GM19328 (cell line): ENCODE measurements around the gene MGMT.

Experiments
- ATAC-seq: cut with Tn5 transposase; IDR thresholded peaks from one replicate; pipeline ENCODE4 v1.9.1; 2021; ENCODE audit warnings: mild to moderate bottlenecking, moderate library complexity; ENCODE audit not compliant: unreplicated experiment

Gene MGMT

GRCh38 chr10:129679207-129679606 is 212.2 kb downstream of the MGMT start:
- no peak for ATAC-seq

- no peak for ATAC-seq
Measured at GRCh38 chr10:129680661-129681344, 213.8 kb downstream of the MGMT start.

- ATAC-seq: no peak
Measured at GRCh38 chr10:129681856-129682255, 214.8 kb downstream of the MGMT start.

- ATAC-seq: no peak
Measured at GRCh38 chr10:129683519-129683918, 216.5 kb downstream of the MGMT start.

GRCh38 chr10:129683920-129684319 is 216.9 kb downstream of the MGMT start:
- ATAC-seq: no peak

- no peak for ATAC-seq
Measured at GRCh38 chr10:129685271-129685670, 218.2 kb downstream of the MGMT start.

- ATAC-seq: no peak
Measured at GRCh38 chr10:129689671-129690071, 222.6 kb downstream of the MGMT start.

- no peak for ATAC-seq
Measured at GRCh38 chr10:129690248-129691070, 223.4 kb downstream of the MGMT start.

- ATAC-seq: no peak
Measured at GRCh38 chr10:129692695-129693094, 225.7 kb downstream of the MGMT start.

- ATAC-seq: no peak
Measured at GRCh38 chr10:129693382-129693781, 226.3 kb downstream of the MGMT start.

- ATAC-seq: no peak
Measured at GRCh38 chr10:129694184-129694583, 227.1 kb downstream of the MGMT start.

- ATAC-seq: no peak
Measured at GRCh38 chr10:129694691-129695243, 227.7 kb downstream of the MGMT start.

- ATAC-seq: no peak
Measured at GRCh38 chr10:129695671-129696070, 228.6 kb downstream of the MGMT start.

- ATAC-seq: no peak
Measured at GRCh38 chr10:129696636-129697035, 229.6 kb downstream of the MGMT start.

- no peak for ATAC-seq
Measured at GRCh38 chr10:129697463-129698247, 230.6 kb downstream of the MGMT start.

GRCh38 chr10:129699722-129700340 is 232.8 kb downstream of the MGMT start:
- ATAC-seq: no peak

GRCh38 chr10:129702605-129703004 is 235.6 kb downstream of the MGMT start:
- no peak for ATAC-seq

- ATAC-seq: no peak
Measured at GRCh38 chr10:129703287-129704137, 236.5 kb downstream of the MGMT start.

- no peak for ATAC-seq
Measured at GRCh38 chr10:129704225-129704624, 237.2 kb downstream of the MGMT start.
